CD4-positive, alpha-beta T cell (primary cell): Measurements from ENCODE around the gene EPB41L1. TPM values are rescaled to one million over a fixed set of nuclear protein-coding genes. Genes with fewer than 3 reads are reported as not detected.

Source experiments
- ATAC-seq: fragments of 200-7000 bp; cut with Tn5 transposase; one replicate; pipeline ENCODE4 v1.10.0; 2022; ENCODE audit warnings: mild to moderate bottlenecking; ENCODE audit not compliant: poor library complexity
- CTCF ChIA-PET: fragments of 350-600 bp; sonication (Branson Sonifier 250); formaldehyde crosslinking; loops from one replicate; lab custom pipeline; 2021; ENCODE audit warnings: antibody characterized with exemption, inconsistent platforms; lab: Charles Lee
- POLR2A ChIA-PET: fragments of 350-600 bp; sonication (Branson Sonifier 250); formaldehyde crosslinking; loops from one replicate; lab custom pipeline; 2021; ENCODE audit warnings: antibody characterized with exemption, inconsistent platforms; lab: Charles Lee
- DNase-seq, 14 experiments: peaks; one replicate each; pipeline ENCODE4 v3.0.0-alpha.2; 2013 to 2020; ENCODE audit warnings: mixed read lengths in 2 of 14
- H3K27ac ChIP-seq, 2 donors: one replicate each; pipeline versions ENCODE4 v1.5.1 to v1.7.0; 2013; ENCODE audit warnings: low read length in 2 of 2, low read depth in 1 of 2, mild to moderate bottlenecking in 1 of 2
- H3K27me3 ChIP-seq, 2 experiments: 1 replicate in 1 of 2; 2 replicates in 1 of 2; pipeline versions ENCODE4 v1.6.1 to v1.7.0; 2013; ENCODE audit warnings: low read length in 2 of 2, control low read depth in 1 of 2, mild to moderate bottlenecking in 1 of 2, moderate library complexity in 1 of 2; ENCODE audit not compliant: insufficient read depth in 2 of 2, control insufficient read depth in 1 of 2
- H3K36me3 ChIP-seq: one replicate; pipeline ENCODE4 v1.6.1; 2013; ENCODE audit warnings: low read length, control low read depth; ENCODE audit not compliant: insufficient read depth
- H3K4me1 ChIP-seq: one replicate; pipeline ENCODE4 v1.6.1; 2013; ENCODE audit warnings: low read length, control low read depth; ENCODE audit not compliant: insufficient read depth
- H3K4me3 ChIP-seq: one replicate; pipeline ENCODE4 v1.5.1; 2013; ENCODE audit warnings: mild to moderate bottlenecking, low read length, moderate library complexity
- H3K9me3 ChIP-seq, 2 experiments: 1 replicate in 1 of 2; 2 replicates in 1 of 2; pipeline versions ENCODE4 v1.6.1 to v1.7.0; 2013; ENCODE audit warnings: low read length in 2 of 2, mild to moderate bottlenecking in 2 of 2, control low read depth in 1 of 2, moderate library complexity in 1 of 2; ENCODE audit not compliant: control insufficient read depth in 1 of 2, insufficient read depth in 1 of 2
- H3K27ac Mint-ChIP-seq: one replicate; pipeline ENCODE4 v1.8.0; 2020; ENCODE audit warnings: mixed read lengths
- H3K27me3 Mint-ChIP-seq: one replicate; pipeline ENCODE4 v1.8.0; 2021; ENCODE audit warnings: mixed read lengths
- H3K36me3 Mint-ChIP-seq: one replicate; pipeline ENCODE4 v1.8.0; 2021; ENCODE audit warnings: low read depth, mixed read lengths
- H3K4me1 Mint-ChIP-seq: one replicate; pipeline ENCODE4 v1.8.0; 2021; ENCODE audit warnings: low read depth, mixed read lengths
- H3K4me3 Mint-ChIP-seq: one replicate; pipeline ENCODE4 v1.8.0; 2020; ENCODE audit warnings: mild to moderate bottlenecking, mixed read lengths
- H3K9me3 Mint-ChIP-seq: one replicate; pipeline ENCODE4 v1.8.0; 2020; ENCODE audit warnings: mixed read lengths
- CTCF ChIP-seq: fragments of 200-600 bp; IDR thresholded peaks from one replicate; pipeline ENCODE4 v1.8.0; 2022; ENCODE audit warnings: antibody characterized with exemption, mild to moderate bottlenecking
- intact Hi-C, 2 experiments: fragments of 100-400 bp; cut with DNase I in 1 of 2; cut with micrococcal nuclease in 1 of 2; formaldehyde crosslinking; loops; one replicate each; pipeline versions ENCODE4 v1.15.1 to v1.9.0; 2023 to 2025; cut with DNase I, micrococcal nuclease
- total RNA-seq, 174 experiments: library from RNA in 2 of 174; stranded (reverse) in 2 of 174; gene quantifications; one replicate each; pipeline ENCODE4 v1.2.3 and lab custom pipeline; 2021 to 2026

EPB41L1 gene
- total RNA-seq, 2 experiments from 2014 or later, result 0.19 to 0.25 TPM

- no peak for DNase-seq
- H3K4me3 ChIP-seq, result no peak overlapping the region
- Mint-ChIP-seq H3K27ac (no peak overlapping the region), H3K4me3 (no peak overlapping the region), H3K27me3 (peaks cover 13% of the 10 kb centered on the region), H3K4me1 (no peaks in the 10 kb centered on the region), H3K9me3 (no peaks in the 10 kb centered on the region), H3K36me3 (no peaks in the 10 kb centered on the region)
- H3K36me3 ChIP-seq, result no peaks in the 10 kb centered on the region
- ChIA-PET CTCF (no interaction called here), POLR2A (no interaction called here)
- H3K27ac ChIP-seq, result no peak overlapping the region
- ATAC-seq, result no peak
- no peaks in the 10 kb centered on the region for H3K27me3 ChIP-seq
- no peak for TF ChIP-seq CTCF
- intact Hi-C loops, result no loop called here
- no peaks in the 10 kb centered on the region for H3K4me1 ChIP-seq
- H3K9me3 ChIP-seq, result no peaks in the 10 kb centered on the region
These were observed 32.3 kb upstream of the EPB41L1 start for GRCh38 chr20:36121981-36122930.

- Histone ChIP-seq H3K9me3 (no peaks in the 10 kb centered on the region), H3K4me3 (no peak overlapping the region), H3K27ac (no peak overlapping the region), H3K36me3 (no peaks in the 10 kb centered on the region), H3K4me1 (no peaks in the 10 kb centered on the region), H3K27me3 (no peaks in the 10 kb centered on the region)
- TF ChIP-seq CTCF, result no peak
- no peaks in the 10 kb centered on the region for H3K9me3 Mint-ChIP-seq
- H3K4me3 Mint-ChIP-seq, result no peak overlapping the region
- no peak for ATAC-seq
- DNase-seq, result no peak
- H3K27ac Mint-ChIP-seq, result no peak overlapping the region
- intact Hi-C loops, result no loop called here
- no peaks in the 10 kb centered on the region for H3K4me1 Mint-ChIP-seq
- CTCF ChIA-PET, result no interaction called here
- H3K27me3 Mint-ChIP-seq, result peaks cover 13% of the 10 kb centered on the region
- POLR2A ChIA-PET, result no interaction called here
- no peaks in the 10 kb centered on the region for H3K36me3 Mint-ChIP-seq
These were observed 31.6 kb upstream of the EPB41L1 start for GRCh38 chr20:36122931-36123288.

GRCh38 chr20:36125097-36125496 lies 29.4 kb upstream of the EPB41L1 start:
- Mint-ChIP-seq H3K4me3 (no peak overlapping the region), H3K4me1 (no peaks in the 10 kb centered on the region), H3K27me3 (peaks cover 9% of the 10 kb centered on the region), H3K27ac (no peak overlapping the region), H3K36me3 (no peaks in the 10 kb centered on the region), H3K9me3 (no peaks in the 10 kb centered on the region)
- ATAC-seq (no peak), DNase-seq (no peak)
- Histone ChIP-seq H3K36me3 (no peaks in the 10 kb centered on the region), H3K9me3 (no peaks in the 10 kb centered on the region), H3K27me3 (no peaks in the 10 kb centered on the region), H3K27ac (no peak overlapping the region), H3K4me1 (no peaks in the 10 kb centered on the region), H3K4me3 (no peak overlapping the region)
- ChIA-PET POLR2A (no interaction called here), CTCF (interaction anchor here (1.6 kb wide), 1 partner anchor 13 kb away, joined by 4 read pairs; no protein-coding TSS in a partner anchor)
- intact Hi-C loops, result no loop called here
- TF ChIP-seq CTCF, result no peak
